DMS 273 (cell line): ENCODE measurements around the gene TTLL1.
A peak's percentile ranks its signal among the peaks of the same experiment; 100 is the strongest.
"Not testable (repeated sequence)": the region's sequence is repeated elsewhere in the genome, so short reads cannot be mapped to it uniquely, and the experiment has no call there.

Experiments
- DNase-seq: peaks from one replicate; lab custom pipeline; 2025; ENCODE audit not compliant: unreplicated experiment; lab: John Stamatoyannopoulos, UW

TTLL1 gene

DNA sequence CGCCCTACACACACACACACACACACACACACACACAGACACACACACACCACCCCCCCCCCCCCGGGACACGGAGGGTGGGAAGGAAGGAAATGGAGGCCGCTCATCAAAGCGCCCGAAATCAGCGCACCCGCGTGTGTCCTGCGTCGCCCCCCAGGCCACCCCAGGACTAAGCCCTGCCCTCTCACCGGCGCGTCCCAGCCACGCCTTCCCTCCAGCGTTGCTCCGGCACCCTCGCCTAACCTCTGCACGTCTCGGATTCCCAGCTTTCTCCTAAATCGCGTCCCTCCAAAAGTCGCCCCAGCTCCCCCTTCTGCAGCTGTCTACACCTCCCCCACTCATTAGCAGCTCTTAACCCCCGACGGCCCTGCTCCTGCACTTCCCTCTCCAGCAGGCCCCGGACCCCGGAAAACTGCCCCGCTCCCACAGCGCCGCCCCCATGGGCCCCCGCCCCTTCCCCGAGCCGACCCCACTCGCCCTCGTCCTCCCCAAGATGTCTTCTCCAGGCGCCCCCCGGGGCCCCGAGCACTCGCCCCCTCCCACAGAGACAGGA lies 74.8 kb downstream of the TTLL1 start:
- DNase-seq = peak; percentile 63

DNA sequence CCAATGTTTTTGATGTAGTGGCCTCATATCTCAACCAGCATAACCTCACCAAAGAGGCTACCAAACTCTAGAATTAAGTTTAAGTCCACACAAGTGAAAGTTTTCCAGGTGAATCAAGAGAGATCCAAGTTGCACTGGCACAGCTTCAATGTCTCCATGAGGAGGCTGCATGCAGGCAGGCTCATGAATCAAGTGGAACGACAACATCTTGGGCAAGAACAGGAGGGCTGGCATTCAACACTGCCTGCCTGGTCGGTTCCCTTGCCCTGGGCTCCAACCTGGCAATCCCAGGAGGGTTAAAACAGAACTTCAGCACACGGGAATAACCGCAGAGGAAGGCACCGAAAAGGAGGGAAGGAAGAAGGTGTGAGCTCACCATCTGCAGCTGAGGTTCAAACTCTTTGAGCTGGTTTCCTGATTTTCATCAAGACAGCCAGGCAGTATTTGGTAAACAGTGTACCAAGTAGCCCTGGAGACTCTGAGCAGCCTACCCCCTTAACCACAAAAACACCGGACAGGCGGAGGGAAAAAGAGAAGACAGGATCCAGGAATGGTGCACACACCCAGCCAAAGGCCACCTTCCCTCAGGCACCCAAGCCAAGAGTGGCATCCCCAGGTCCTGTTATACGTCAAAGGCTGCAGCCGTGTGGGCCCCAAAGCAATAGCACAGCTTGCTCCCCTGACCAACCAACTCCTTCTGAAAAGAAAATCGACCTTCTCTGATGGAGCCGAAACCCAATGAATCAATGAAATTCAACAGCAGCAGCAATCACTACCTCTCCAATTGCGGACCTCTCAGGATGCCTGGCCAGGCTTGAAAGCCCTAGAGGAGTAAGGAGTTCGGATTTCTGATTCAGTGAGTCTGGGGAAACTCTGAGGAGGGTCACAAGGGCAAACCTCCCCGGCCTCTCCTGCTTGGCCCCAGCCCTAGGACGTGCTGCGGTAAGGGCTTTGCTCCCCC lies 75.6 kb downstream of the TTLL1 start:
- no peak for DNase-seq

DNA sequence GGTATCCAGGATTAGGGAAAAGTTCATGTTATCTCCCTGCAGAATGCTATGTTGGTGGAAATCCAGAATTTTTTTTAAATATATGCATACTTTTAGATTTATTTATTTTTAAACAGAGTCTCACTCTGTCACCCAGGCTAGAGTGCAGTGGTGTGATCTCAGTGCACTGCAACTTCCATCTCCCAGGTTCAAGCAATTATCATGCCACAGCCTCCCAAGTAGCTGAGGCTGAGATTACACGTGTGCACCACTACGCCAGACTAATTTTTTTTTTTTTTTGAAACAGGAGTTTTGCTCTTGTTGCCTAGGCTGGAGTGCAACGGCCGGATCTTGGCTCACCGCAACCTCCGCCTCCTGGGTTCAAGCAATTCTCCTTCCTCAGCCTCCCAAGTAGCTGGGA lies 76.8 kb downstream of the TTLL1 start:
- no peak for DNase-seq

DNA sequence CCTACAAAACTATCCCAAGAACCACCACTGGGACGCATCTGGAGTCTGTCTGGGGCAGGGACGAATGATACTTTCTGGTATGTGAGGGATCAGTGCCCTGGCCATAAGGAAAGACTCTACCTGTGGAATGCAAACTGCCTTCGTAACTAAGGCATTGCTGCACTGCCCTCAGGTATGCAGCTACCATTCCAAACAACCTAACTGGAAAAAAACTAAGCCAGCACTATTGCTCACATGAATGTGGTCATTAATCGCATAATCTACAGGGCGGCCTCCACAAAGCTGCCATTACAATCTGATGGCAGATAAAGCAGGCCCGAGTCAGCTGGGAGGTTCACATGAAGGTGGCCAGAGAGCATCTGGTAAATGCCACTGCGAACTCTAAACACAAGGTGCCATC lies 78.1 kb downstream of the TTLL1 start:
- DNase-seq = no peak

DNA sequence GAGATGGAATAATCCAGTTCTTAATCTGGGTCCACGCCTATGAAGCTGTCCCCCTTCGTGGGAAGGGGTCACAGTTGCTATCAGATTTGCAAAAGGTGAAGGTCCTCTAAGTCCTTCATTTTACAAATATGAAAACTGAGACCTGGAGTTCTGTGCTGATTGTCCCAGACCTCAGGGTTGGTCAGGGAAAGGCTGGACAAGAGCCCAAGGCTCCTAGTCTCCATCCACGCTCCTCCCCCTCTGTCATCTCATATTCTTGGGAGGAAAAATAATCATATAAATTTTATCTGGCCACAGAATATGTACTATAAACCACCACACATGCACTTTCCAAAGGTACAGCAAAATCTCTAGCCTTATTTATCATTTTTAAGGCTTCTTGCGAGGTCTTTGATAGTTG lies 79.7 kb downstream of the TTLL1 start:
- no peak for DNase-seq

DNA sequence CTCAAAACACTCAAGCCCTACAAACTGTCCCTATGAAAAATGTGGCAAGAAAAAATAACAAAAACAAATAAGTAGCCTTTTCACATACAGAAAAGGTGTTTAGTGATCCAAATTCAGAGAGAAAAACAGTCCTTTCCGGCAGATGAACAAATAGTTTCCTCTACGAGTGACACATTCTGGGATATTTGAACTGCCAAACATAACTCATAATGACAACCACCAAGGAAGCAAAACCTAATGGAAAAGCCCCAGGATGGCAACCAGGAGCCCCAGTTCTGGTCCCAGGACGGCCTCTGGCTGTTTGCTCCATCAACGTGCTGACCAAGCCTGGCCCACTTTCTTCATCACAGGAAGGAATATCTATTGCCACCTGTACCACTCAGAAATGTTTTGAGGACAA lies 80.3 kb downstream of the TTLL1 start:
- no peak for DNase-seq

DNA sequence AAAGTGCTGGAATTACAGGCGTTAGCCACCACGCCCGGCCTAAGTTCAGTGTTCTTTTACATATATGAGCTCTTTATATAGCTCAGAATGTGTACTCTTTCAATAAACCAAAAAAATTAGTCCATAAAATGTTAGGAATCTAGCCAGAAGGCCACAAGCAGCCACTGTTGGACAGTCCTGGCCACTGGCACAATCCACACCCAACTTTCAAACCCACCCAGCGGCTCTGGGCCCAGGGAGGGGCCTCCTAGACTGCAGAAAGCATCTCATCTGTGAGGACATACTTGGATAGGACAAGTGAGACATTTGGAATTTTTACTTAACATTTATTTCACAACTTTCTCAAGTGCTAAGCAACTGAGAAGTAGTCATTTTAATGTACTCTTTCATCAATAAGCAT lies 80.7 kb downstream of the TTLL1 start:
- DNase-seq = no peak

DNA sequence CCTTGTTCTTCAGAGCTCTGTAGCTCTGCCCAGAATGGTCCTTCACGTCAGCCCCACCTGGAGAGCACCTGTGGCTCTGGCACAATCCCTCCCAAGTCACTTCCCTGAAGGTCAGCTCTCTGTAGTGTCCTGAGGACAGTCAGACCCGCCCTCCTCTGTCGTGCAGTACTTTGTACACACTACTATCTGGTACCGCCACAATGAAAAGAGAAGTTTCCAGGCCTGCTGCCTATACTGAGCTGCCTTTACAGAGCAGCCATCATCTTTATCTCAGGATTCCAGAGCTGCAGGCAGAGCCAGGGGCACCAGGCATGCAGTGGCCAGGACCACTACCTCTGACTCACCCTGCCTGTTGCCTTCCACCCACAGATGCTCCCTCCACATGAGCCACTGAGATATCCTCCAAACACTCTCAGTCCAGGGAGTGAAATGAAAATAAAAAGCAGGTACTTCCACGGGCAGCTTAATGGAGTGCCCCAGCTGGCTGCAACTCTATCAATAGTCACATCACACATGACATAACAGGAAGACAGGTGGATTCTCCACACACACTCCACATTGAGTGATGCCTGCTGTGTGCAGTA lies 81.6 kb downstream of the TTLL1 start:
- no peak for DNase-seq

DNA sequence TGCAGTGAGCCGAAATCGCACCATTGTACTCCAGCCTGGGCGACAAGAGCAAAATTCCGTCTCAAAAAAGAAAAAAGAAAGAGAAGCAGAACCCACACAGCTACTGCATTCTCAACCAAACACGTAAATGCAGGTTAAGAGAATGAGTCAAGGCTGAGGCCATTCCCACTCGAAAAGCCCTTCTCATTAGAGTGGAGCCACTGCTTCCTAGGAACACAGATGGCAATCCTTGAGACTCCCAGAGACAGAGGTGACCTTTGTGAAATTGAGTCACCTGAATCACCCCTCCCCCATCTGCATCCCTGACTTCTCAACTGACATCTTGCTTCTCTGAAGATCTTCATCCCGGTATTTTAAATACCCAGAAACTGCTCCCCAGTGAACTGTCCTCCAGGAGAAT lies 82.4 kb downstream of the TTLL1 start:
- DNase-seq = no peak

DNA sequence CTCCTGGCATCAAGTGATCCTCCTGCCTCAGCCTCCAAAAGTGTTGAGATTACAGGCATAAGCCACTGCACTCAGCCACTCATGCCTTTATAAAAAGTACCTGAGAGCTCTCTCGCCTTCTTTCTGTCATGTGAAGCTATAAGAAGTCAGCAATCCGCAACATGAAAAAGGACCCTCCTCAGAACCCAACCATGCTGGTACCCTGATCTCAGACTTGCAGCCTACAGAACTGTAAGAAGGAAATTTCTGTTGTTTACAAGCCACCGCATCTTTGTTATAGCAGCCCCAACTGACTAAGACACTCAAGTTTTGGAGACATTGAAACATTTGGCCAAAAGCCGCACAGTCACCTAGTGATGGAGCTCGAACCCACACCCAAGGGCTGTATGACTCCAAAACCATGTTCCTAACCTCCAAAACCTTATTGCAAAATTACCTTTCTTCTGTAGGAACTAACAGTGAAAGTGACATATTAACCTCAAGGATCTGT lies 83.1 kb downstream of the TTLL1 start:
- DNase-seq = no peak

DNA sequence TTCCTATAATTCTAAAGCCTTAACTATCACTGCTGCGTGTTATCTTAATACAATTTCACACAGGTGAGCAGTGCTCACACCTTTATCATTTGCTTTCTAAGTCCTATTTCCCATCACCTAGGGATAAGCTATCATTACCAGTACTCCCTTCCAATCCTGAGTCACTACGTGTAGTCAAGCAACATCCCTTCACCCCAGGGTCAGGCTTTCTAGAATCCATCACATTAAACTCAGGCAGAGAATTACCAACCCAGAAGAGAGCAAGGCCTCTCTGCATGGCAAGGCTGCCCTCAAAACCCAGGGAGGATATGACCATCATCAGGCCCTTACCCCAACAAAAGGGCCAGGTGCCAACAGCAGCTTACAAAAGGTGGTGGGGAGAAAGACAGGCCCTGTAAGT lies 84.1 kb downstream of the TTLL1 start:
- no peak for DNase-seq

DNA sequence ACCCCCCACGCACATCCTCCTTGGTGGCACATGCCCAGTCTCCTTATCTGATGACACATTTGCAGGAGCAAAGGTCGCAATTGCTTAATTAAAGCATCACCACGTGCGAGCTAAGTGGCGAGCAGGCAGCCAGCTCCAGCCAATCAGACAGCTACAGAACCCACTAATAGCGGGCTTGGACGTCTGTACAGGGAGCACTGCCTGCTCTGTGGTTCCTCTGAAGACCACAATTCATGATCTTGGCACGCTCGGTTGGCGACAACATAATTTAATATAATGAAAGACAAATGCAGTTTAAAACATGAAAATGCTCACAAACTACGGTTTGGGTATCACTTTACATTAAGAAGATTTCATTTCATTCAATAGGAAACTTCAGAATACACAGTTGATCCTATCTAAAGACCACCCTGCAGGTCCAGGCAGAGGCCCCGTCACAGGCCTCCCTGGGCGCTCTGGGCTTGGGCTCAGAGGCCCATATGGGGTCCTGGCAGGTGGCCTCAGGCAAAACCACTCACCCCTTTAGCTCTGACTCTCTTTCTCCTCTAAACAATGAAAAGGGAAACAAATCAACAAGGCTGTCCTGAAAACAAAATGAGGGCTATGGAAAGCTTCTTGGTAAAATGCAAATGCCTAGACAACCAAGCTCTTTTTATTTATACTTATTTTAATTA lies 84.7 kb downstream of the TTLL1 start:
- no peak for DNase-seq

DNA sequence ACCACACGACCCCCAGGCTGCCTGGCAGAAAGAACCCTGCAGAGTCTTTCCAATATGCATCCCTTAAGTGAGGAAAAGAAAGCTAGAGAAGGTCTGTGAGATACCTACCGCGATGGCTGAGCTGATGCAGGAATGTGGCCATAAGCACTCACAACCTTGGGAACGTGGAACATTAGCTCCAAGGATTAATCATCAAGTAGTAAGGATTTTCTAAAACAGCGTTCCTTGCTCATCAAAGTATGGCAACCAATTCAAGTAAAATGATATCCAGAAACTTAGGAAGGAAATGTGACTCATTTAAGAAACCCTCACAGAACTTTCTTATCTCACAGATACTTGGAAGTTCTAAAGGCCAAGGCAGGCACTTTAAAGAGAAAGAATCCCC lies 87.0 kb downstream of the TTLL1 start:
- no peak for DNase-seq

DNA sequence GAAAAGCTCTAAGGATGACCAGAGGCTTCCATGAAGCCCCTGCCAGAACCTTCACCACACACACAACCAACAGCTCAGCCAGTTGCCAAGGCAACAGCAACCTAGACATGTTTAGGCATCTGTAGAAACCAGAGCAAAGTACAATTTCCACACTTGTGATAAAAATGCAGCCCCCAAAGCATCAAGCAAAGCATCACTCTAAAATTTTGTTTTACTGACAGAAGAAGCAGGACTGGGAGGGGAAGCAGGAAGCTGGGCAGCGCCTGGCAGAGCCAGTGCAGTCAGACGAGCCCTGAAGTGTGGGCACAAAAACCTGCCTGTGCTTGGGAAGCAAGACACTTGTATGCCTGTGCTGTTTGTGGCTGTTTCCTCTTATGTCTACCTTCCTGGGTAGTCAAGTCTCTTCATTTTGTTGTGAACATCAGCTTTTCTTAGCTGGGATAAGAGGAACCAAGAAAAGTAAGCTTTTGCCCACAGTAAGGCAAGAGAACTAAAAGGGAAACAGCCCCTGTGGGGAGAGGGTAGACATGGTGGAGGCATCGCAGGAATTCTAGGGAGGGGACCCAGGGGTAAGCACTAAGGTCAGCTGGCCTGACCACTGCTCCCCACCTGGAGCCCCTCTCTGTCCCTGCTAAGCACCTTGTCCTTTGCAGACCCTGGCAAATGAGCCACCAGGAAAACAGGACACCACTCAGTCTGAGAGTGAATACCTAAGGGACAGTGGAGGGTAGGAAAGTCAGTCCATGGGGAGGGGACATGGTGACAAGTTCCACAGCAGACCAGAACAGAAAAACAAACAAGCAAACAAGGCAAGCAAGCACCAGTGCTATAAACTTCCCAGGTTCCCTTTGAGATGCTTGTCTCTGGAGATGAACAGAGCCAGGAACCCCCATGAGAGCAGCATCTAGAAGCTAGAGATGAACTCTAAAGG lies 87.7 kb downstream of the TTLL1 start:
- DNase-seq = peak; percentile 24

DNA sequence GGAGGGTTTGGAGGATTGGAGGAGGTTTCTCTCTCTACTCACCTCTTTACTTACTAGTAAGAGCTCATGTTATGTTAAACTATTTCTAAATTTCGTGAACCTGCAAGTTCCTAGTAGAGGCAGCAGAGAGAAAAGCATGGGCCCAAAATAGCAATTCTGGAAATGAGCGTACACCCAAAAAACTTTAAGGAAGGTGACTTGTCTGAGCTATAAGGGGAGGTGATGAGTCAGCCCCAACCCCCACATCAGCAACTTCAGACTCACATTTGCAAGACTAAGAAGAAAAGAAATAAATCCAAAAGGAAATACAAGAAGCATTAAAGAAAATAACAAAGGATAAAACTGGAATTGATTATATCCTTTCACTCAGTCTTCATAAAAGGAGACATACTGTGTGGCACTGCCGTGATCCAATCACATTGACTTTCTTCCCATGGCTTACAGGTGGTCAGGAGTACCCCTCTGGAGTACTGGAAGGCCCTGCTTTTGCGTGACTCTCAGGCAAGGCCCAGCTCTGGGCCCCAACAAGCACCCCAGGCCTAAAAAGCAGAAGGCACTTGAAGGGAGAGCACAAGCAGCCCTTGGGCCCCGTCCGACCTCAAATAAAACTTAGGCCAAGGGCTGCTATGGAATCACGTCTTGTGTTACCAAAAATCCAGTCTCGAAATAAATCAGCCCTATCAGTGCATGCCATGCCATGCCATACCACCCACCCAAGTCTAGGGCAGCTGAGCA lies 88.6 kb downstream of the TTLL1 start:
- DNase-seq = no peak

DNA sequence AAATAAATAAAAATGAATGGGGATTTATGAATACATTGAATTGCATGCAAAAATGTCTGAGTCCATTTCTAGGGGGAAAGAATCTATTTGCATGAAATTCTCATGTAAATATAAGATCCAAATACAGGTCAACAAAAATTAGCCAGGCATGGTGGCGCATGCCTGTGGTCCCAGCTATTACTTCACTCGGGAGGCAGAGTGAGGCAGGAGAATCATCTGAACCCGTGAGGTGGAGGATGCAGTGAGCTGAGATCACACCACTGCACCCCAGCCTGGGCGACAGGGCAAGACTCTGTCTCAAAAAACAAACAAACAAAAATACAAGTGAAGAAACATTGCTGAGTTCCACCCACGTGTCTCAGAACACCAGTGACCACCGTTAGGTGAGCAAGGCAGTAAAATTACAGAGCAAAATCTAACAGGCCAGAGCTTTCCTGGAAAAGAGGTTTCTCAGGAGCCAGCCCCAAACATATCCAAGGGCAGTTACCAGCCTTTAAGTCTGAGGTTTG lies 91.6 kb downstream of the TTLL1 start:
- no peak for DNase-seq

DNA sequence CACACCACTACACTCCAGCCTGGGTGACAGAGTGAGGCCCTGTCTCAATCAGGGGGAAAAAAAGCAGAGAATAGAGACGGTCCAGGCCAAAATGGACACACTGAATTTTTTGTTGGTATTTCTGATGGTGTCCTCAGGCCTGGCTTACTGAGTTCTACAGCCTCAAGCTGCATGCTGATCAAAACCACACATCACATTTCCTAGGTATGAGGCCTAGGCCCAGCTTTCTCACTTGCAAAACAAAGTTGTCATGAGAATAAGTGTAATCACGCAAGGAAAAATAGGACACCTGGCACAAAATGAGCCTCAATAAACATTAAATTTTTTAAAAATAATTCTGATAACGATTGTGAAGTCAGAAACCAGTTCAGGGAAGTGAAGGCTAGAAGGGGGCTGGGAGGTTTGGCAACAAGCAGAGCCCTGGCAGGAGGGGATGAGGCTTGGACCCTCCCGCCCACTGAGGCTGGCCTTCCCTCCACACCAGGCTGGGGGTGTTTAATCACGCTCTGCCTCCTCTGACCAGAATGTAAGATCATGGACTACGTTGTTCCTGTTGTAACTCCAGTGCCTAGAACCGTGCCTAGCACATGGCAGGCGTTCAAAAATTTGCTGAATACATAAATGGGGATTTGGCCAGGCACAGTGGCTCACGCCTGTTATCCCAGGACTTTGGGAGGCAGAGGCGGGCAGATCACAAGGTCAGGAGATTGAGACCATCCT lies 92.4 kb downstream of the TTLL1 start:
- DNase-seq = no peak

DNA sequence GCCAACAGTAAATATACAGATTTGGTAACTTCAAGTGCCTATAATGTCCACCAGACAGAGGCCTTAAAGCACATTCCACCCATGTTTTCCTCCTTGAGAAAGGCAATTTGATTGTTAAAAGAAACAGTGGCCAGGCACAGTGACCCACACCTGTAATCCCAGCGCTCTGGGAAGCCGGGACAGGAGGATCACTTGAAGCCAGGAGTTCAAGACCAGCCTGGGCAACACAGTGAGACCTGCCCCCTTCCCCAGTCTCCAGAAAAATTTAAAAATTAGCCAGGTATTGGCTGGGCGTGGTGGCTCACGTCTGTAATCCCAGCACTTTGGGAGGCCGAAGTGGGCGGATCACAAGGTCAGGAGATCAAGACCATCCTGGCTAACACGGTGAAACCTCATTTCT lies 93.5 kb downstream of the TTLL1 start:
- not testable (repeated sequence) for DNase-seq
